IPS DF 6.9 (cell line): Measurements from ENCODE around the gene MYO1D.

ENCODE experiments used
- DNase-seq: peaks from one replicate; pipeline ENCODE4 v3.0.0-alpha.2; 2013; ENCODE audit warnings: low read depth, low spot score
- H3K27ac ChIP-seq: one replicate; pipeline ENCODE4 v1.5.1; 2013; ENCODE audit warnings: low read length, control low read depth
- H3K27me3 ChIP-seq: 2 replicates; pipeline ENCODE4 v1.6.1; 2013; ENCODE audit warnings: mild to moderate bottlenecking, low read length; ENCODE audit not compliant: control insufficient read depth, insufficient read depth
- H3K36me3 ChIP-seq: 2 replicates; pipeline ENCODE4 v1.6.1; 2013; ENCODE audit warnings: low read length; ENCODE audit not compliant: control insufficient read depth, insufficient read depth
- H3K4me1 ChIP-seq: 2 replicates; pipeline ENCODE4 v1.6.1; 2013; ENCODE audit warnings: low read length; ENCODE audit not compliant: control insufficient read depth, insufficient read depth
- H3K4me3 ChIP-seq: 2 replicates; pipeline ENCODE4 v1.5.1; 2013; ENCODE audit warnings: mild to moderate bottlenecking, low read length
- H3K9me3 ChIP-seq: 2 replicates; pipeline ENCODE4 v1.6.1; 2013; ENCODE audit warnings: low read length, inconsistent platforms; ENCODE audit not compliant: control insufficient read depth, insufficient read depth
- WGBS: extraction: QIAGEN DNeasy Blood & Tissue Kit; methylation state at CpG from one replicate; pipeline ENCODE4 v1.1.7; 2013; ENCODE audit warnings: mixed read lengths, missing lambda C conversion rate; ENCODE audit not compliant: insufficient read length, insufficient coverage; 5-methylcytosine and 5-hydroxymethylcytosine counted together

The MYO1D gene

GRCh38 chr17:32859857-32860525, 16.9 kb downstream of the MYO1D start:
- no CpG with 5 or more reads among the region's 2 CpGs for WGBS
- Histone ChIP-seq H3K36me3 (no peaks in the 10 kb centered on the region), H3K27ac (no peak overlapping the region), H3K4me3 (no peak overlapping the region), H3K9me3 (no peaks in the 10 kb centered on the region), H3K4me1 (no peaks in the 10 kb centered on the region), H3K27me3 (no peaks in the 10 kb centered on the region)
- DNase-seq: no peak

- Histone ChIP-seq H3K9me3 (no peaks in the 10 kb centered on the region), H3K4me1 (peaks cover 3% of the 10 kb centered on the region; the same call in 1 of the 2 replicates), H3K27ac (no peak overlapping the region), H3K36me3 (no peaks in the 10 kb centered on the region), H3K4me3 (no peak overlapping the region), H3K27me3 (no peaks in the 10 kb centered on the region)
- DNase-seq: no peak
- WGBS: no CpG with 5 or more reads among the region's 3 CpGs
Measured at GRCh38 chr17:32855620-32856019, 21.3 kb downstream of the MYO1D start.

DNA sequence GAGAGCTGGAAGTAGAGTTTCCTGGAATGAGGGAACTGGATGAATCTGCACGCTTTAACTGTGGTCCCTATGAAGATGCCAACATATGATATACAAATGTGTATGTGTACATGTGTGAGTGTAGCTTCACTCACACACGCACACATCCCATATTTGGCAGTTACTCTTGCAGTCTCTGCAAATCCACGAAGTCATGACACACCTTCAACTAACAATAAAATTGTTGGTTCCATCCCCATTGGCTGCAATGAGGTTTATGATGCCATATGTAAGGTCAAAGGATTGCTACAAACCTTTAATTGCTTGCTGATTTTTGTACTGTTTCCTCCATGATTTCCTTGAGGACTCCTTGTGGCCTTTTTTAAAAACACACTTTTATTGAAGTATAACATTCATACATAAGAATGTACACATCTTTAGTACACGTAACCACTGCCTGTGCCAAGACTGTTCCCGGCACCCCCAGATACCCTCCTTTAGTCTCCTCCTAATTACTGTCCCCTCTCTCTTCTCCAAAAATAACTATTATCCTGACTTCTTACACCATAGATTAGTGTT, 22.0 kb downstream of the MYO1D start:
- Histone ChIP-seq H3K27me3 (no peaks in the 10 kb centered on the region), H3K4me1 (peaks cover 3% of the 10 kb centered on the region; the same call in 1 of the 2 replicates), H3K36me3 (no peaks in the 10 kb centered on the region), H3K9me3 (no peaks in the 10 kb centered on the region), H3K27ac (no peak overlapping the region), H3K4me3 (no peak overlapping the region)
- no CpG with 5 or more reads among the region's 5 CpGs for WGBS
- DNase-seq: no peak

- DNase-seq: no peak
- H3K4me3 ChIP-seq: no peak overlapping the region
- peaks cover 3% of the 10 kb centered on the region; the same call in 1 of the 2 replicates for H3K4me1 ChIP-seq
- no peaks in the 10 kb centered on the region for H3K27me3 ChIP-seq
- WGBS: no CpG with 5 or more reads among the region's 1 CpG
- H3K36me3 ChIP-seq: no peaks in the 10 kb centered on the region
- H3K9me3 ChIP-seq: no peaks in the 10 kb centered on the region
- no peak overlapping the region for H3K27ac ChIP-seq
Measured at GRCh38 chr17:32854207-32854606, 22.7 kb downstream of the MYO1D start.

GRCh38 chr17:32852811-32853210, 24.1 kb downstream of the MYO1D start:
- no peaks in the 10 kb centered on the region for H3K9me3 ChIP-seq
- no peak for DNase-seq
- 100% methylated on average over 1 of the region's 3 CpGs for WGBS
- no peak overlapping the region for H3K4me3 ChIP-seq
- H3K27me3 ChIP-seq: no peaks in the 10 kb centered on the region
- H3K4me1 ChIP-seq: peaks cover 3% of the 10 kb centered on the region; the same call in 1 of the 2 replicates
- H3K27ac ChIP-seq: no peak overlapping the region
- no peaks in the 10 kb centered on the region for H3K36me3 ChIP-seq

- Histone ChIP-seq H3K4me3 (no peak overlapping the region), H3K4me1 (peaks cover 2% of the 10 kb centered on the region; the same call in 1 of the 2 replicates), H3K9me3 (no peaks in the 10 kb centered on the region), H3K27ac (no peak overlapping the region), H3K27me3 (no peaks in the 10 kb centered on the region), H3K36me3 (no peaks in the 10 kb centered on the region)
- no peak for DNase-seq
- WGBS: no CpG with 5 or more reads among the region's 1 CpG
Measured at GRCh38 chr17:32849879-32850278, 27.0 kb downstream of the MYO1D start.

DNA sequence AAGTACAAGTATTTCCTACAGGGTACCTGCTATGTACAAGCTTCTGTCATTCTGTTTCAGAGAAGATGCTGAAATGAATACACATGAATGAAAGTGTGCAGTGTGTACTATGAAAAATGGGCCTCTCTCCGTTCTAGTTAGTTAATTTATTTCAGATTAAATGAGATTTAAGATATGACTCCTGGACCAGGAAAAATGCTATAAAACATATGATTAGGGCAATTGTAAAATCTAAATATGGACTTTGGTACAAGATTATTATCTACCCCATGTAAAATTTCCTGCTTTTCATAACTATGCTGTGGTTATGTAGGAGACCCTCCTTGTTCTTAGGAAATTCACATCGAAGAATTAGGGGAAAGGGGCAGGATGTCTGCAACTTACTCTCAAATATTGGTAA, 28.9 kb downstream of the MYO1D start:
- Histone ChIP-seq H3K4me3 (no peak overlapping the region), H3K27ac (no peak overlapping the region), H3K27me3 (no peaks in the 10 kb centered on the region), H3K36me3 (no peaks in the 10 kb centered on the region), H3K4me1 (no peaks in the 10 kb centered on the region), H3K9me3 (no peaks in the 10 kb centered on the region)
- DNase-seq: no peak
- WGBS: no CpG with 5 or more reads among the region's 2 CpGs

GRCh38 chr17:32846143-32846542, 30.8 kb downstream of the MYO1D start:
- no peak overlapping the region for H3K27ac ChIP-seq
- no peaks in the 10 kb centered on the region for H3K4me1 ChIP-seq
- no CpG with 5 or more reads among the region's 1 CpG for WGBS
- H3K27me3 ChIP-seq: no peaks in the 10 kb centered on the region
- H3K9me3 ChIP-seq: no peaks in the 10 kb centered on the region
- no peaks in the 10 kb centered on the region for H3K36me3 ChIP-seq
- no peak for DNase-seq
- H3K4me3 ChIP-seq: no peak overlapping the region

- no peaks in the 10 kb centered on the region for H3K4me1 ChIP-seq
- H3K9me3 ChIP-seq: no peaks in the 10 kb centered on the region
- H3K27me3 ChIP-seq: no peaks in the 10 kb centered on the region
- no peak for DNase-seq
- no peaks in the 10 kb centered on the region for H3K36me3 ChIP-seq
- 100% methylated on average over 1 of the region's 4 CpGs for WGBS
- H3K4me3 ChIP-seq: no peak overlapping the region
- no peak overlapping the region for H3K27ac ChIP-seq
Measured at GRCh38 chr17:32840241-32840640, 36.7 kb downstream of the MYO1D start.

DNA sequence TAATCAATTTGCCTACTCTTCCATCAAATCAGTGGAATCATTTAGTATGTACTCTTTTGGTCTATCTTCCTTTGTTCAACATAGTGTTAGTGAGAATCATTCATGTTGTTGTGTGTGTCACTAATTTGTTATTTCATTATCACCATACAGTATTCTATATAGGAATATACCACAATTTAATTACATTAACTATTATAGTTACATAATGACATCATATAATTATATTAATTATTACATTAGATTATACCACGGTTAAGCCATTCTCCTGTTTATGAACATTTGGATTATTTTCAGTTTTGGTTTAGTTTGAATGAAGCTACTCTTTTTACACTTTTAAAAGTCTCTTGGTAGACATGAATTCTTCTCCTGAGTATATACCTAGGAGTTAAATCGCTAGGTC, 40.4 kb downstream of the MYO1D start:
- Histone ChIP-seq H3K27me3 (no peaks in the 10 kb centered on the region), H3K9me3 (no peaks in the 10 kb centered on the region), H3K4me1 (no peaks in the 10 kb centered on the region), H3K4me3 (no peak overlapping the region), H3K27ac (no peak overlapping the region), H3K36me3 (no peaks in the 10 kb centered on the region)
- DNase-seq: no peak
- no CpG with 5 or more reads among the region's 2 CpGs for WGBS

DNA sequence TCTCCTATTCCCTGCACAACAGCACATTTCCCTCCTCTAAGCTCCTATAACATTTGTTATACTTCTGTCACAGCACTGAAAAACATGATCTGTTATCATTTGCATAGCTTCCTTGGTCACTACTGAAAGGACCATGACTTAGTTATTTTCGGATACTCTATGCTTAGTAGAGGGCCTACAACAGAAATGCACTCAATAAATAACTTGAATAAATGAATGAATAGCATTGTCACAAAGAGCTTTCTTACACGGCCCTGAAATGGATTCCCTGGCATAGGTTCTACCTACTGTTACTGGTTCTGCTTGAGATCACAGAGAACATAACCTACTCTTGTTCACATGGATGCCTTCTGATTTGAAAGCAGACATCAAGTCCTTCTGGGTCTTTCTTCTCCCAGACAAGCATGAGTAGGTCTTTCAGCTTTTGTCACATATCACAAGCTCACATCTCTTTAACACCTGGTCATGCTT, 41.6 kb downstream of the MYO1D start:
- H3K4me3 ChIP-seq: no peak overlapping the region
- no peak overlapping the region for H3K27ac ChIP-seq
- H3K4me1 ChIP-seq: no peaks in the 10 kb centered on the region
- H3K36me3 ChIP-seq: no peaks in the 10 kb centered on the region
- DNase-seq: no peak
- no peaks in the 10 kb centered on the region for H3K27me3 ChIP-seq
- H3K9me3 ChIP-seq: no peaks in the 10 kb centered on the region
- WGBS: no CpG with 5 or more reads among the region's 2 CpGs
